Effector memory CD8-positive, alpha-beta T cell (primary cell): ENCODE measurements around the gene NBEAL2.
"Not testable (repeated sequence)": the region's sequence is repeated elsewhere in the genome, so short reads cannot be mapped to it uniquely, and the experiment has no call there.

ENCODE experiments used
- ATAC-seq: fragments of 150-1000 bp; cut with Tn5 transposase; replicated peaks from 2 replicates; pipeline ENCODE4 v1.10.0; 2021; ENCODE audit warnings: mild to moderate bottlenecking, moderate library complexity
- DNase-seq, 3 experiments: peaks; one replicate each; pipeline ENCODE4 v3.0.0; 2021
- H3K27ac Mint-ChIP-seq, 2 donors: one replicate each; pipeline ENCODE4 v1.8.0; 2022; ENCODE audit warnings: mild to moderate bottlenecking in 2 of 2, mixed read lengths in 2 of 2, moderate library complexity in 2 of 2
- H3K27me3 Mint-ChIP-seq, 2 donors: one replicate each; pipeline ENCODE4 v1.8.0; 2022; ENCODE audit warnings: mixed read lengths in 2 of 2
- H3K36me3 Mint-ChIP-seq: one replicate; pipeline ENCODE4 v1.8.0; 2022; ENCODE audit warnings: mild to moderate bottlenecking, moderate library complexity, mixed read lengths; ENCODE audit not compliant: insufficient read depth
- H3K4me1 Mint-ChIP-seq, 2 donors: one replicate each; pipeline ENCODE4 v1.8.0; 2022; ENCODE audit warnings: low read depth in 2 of 2, mixed read lengths in 2 of 2
- H3K4me3 Mint-ChIP-seq, 2 donors: one replicate each; pipeline ENCODE4 v1.8.0; 2022; ENCODE audit warnings: mild to moderate bottlenecking in 2 of 2, mixed read lengths in 2 of 2, moderate library complexity in 2 of 2
- H3K9me3 Mint-ChIP-seq, 2 donors: one replicate each; pipeline ENCODE4 v1.8.0; 2022; ENCODE audit warnings: mixed read lengths in 2 of 2

The NBEAL2 gene

DNA sequence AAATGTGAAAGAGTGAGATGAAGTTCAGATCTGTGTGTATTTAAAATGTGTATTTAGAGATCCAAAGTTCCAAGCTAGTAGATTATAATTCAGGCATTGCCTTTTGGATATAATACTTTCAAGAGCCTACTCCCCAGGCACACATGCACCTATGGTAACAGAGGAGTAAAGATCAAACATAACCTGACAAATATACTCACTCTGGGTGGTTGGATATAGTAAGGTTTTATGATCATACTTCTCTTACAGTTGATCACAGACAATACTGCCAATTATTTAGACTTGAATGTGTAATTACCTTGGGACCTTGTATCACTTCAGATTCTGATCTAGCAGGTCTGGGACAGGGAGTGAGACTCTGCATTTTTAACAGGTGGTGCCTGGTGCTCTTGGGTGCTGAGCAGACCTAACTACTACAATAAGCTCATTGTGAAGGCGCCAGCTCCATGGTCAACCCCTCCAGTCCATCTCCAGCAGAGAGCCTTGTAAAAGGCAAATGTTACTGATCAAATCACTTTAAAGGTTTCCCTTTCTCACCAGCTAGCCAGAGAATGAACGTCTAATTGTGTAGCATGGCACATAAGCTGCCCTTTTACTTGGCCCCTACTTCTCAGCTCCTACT is 55.5 kb downstream of the NBEAL2 start:
- Mint-ChIP-seq H3K27me3 (no peaks in the 10 kb centered on the region), H3K36me3 (peaks cover 56% of the 10 kb centered on the region), H3K4me1 (peaks cover 17 to 23% of the 10 kb centered on the region in 2 donors), H3K4me3 (no peak overlapping the region), H3K9me3 (no peaks in the 10 kb centered on the region), H3K27ac (peak overlapping the region; percentile 45 to 55)
- DNase-seq (no peak), ATAC-seq (no peak)

DNA sequence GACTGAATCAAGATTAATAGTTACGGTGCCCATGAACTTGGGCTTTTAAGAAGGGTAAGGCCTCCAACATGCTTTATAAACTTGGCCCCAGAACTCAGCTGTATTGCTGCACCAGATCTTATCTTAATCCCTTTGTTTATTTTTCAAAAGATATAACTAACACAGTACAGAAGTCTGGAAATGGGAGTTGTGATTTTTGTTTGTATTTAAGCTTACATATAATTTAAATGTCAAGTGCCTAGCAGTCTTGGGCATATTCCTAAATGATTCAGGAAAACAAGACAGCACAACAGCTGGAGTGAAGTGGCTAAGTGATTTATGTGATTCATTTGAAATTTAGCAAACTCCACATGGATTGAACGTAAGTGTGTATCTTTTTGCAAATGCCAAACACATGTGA is 56.2 kb downstream of the NBEAL2 start:
- Mint-ChIP-seq H3K27ac (peak overlapping the region in 1 of 2 donors; percentile 68), H3K4me3 (no peak overlapping the region), H3K9me3 (no peaks in the 10 kb centered on the region), H3K36me3 (peaks cover 62% of the 10 kb centered on the region), H3K27me3 (no peaks in the 10 kb centered on the region), H3K4me1 (peaks cover 19 to 26% of the 10 kb centered on the region in 2 donors)
- ATAC-seq (no peak), DNase-seq (no peak)

DNA sequence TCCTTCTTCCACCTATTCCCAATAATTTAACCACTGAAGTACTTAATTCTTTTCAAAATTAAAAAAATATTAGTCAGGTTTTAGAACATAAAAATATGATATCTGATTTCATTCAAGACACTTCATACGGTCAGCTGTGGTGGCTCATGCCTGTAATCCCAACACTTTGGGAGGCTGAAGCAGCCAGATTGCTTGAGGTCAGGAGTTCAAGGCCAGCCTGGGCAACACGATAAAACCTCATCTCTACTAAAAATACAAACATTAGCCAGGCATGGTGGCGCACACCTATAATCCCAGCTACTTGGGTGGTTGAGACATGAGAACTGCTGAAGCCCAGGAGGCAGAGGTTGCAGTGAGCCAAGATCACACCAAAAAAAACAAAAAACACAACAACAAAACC is 56.7 kb downstream of the NBEAL2 start:
- Mint-ChIP-seq H3K4me1 (peaks cover 19 to 26% of the 10 kb centered on the region in 2 donors), H3K4me3 (no peak overlapping the region), H3K9me3 (no peaks in the 10 kb centered on the region), H3K36me3 (peaks cover 64% of the 10 kb centered on the region), H3K27ac (peak overlapping the region; percentile 35 to 68), H3K27me3 (no peaks in the 10 kb centered on the region)
- DNase-seq = no peak
- ATAC-seq = no peak

DNA sequence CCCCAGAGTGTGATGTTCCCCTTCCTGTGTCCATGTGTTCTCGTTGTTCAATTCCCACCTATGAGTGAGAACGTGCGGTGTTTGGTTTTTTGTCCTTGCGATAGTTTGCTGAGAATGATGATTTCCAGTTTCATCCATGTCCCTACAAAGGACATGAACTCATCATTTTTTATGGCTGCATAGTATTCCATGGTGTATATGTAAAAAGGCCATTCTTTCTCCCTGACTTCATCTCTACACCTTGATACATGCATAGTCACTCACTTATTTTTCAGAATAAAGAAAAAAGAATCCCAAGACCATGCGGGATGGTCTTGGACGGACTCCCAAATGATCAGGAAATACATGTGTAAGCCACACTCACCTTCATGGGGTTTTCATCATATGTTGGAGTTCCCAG is 57.8 kb downstream of the NBEAL2 start:
- H3K9me3 Mint-ChIP-seq, DNase-seq, ATAC-seq, H3K27me3 Mint-ChIP-seq: not testable (repeated sequence)
- Mint-ChIP-seq H3K4me3 (peak overlapping the region; percentile 65 to 70), H3K4me1 (peaks cover 16 to 22% of the 10 kb centered on the region in 2 donors), H3K27ac (peak overlapping the region; percentile 94 to 96), H3K36me3 (peaks cover 72% of the 10 kb centered on the region)

DNA sequence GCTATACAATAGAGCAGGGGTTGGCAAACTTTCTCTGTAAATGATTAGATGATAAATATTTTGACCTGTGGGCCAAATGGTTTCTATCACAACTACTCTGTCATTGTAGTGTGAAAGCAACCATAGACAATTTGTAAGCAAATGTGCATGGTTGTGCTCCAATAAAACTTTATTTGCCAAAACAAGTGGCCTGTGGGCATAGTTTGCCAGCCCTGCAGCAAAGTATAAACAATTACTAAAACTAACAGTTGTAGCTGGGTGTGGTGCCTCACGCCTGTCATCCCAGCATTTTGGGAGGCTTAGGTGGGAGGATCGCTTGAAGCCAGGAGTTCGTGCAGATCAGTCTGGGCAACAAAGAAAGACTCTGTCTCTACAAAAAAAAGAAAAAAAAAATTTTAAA is 61.6 kb downstream of the NBEAL2 start:
- Mint-ChIP-seq H3K9me3 (no peaks in the 10 kb centered on the region), H3K27me3 (no peaks in the 10 kb centered on the region), H3K4me3 (no peak overlapping the region), H3K4me1 (peaks cover 16 to 22% of the 10 kb centered on the region in 2 donors), H3K36me3 (peaks cover 87% of the 10 kb centered on the region), H3K27ac (no peak overlapping the region)
- no peak for ATAC-seq
- no peak for DNase-seq

DNA sequence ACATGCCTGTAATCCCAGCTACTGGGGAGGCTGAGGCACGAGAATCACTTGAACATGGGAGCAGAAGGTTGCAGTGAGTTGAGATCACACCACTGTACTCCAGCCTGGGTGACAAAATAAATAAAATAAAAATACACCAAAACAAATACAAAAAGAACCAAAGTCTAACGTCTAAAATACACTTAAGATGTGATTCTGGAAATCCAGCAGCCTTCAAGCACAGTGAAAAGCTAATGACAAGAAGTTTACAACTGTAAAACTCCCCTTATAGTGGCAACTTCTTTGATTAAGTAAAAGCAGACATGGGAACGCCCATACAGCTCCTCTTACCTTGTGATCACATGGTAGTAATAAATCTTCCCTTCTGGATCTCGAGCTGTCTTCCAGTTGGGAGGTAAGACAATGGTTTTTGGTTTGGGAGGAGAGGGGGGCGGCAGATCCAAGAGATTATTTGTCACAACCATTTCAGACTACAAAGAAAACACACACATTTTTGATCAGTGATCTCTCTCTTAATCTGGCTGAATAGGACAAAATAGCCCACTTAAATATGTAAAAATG is 62.8 kb downstream of the NBEAL2 start:
- Mint-ChIP-seq H3K27me3 (no peaks in the 10 kb centered on the region), H3K27ac (peak overlapping the region; percentile 38 to 62), H3K9me3 (no peaks in the 10 kb centered on the region), H3K4me3 (no peak overlapping the region), H3K36me3 (peaks cover 84% of the 10 kb centered on the region), H3K4me1 (peaks cover 13 to 21% of the 10 kb centered on the region in 2 donors)
- DNase-seq (no peak), ATAC-seq (no peak)

DNA sequence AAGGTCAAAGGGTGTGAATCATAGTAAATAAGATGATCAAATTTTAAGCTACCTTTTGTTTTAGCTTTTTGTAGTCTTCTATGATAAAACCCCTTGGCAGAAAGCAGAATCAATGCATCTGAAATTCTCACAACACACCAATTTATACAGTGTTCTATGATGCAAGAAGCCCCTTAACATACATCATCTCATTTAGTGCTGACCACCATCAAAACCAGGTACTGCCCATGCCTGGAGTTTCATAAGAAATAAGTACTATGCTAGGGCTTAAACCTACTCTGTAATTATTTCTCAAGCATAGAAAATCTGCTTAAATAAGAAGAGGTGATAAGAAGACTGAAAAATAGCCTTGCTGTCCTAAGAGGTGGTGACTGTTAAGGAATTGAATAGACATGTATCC is 67.6 kb downstream of the NBEAL2 start:
- no peak overlapping the region for H3K27ac Mint-ChIP-seq
- peaks cover 46% of the 10 kb centered on the region for H3K36me3 Mint-ChIP-seq
- H3K27me3 Mint-ChIP-seq = no peaks in the 10 kb centered on the region
- DNase-seq (no peak), ATAC-seq (no peak)
- peaks cover 0 to 5% of the 10 kb centered on the region in 2 donors for H3K4me1 Mint-ChIP-seq
- no peaks in the 10 kb centered on the region for H3K9me3 Mint-ChIP-seq
- H3K4me3 Mint-ChIP-seq = no peak overlapping the region

DNA sequence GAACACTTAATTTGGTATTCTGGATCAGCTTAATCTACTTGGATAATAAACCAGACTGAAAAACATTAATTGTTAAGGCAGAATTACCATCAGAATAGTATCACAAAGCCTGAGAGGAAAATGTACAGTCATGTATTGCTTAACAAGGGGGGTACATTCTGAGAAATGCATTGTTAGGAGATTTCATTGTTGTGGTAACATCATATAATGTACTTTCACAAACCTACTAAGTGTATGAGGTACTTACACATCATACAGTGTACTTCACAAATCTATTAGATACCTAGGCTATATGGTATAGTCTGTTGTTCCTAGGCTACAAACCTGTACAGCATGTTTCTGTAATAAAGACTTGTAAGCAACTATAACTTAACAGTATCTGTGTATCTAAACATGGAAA is 68.2 kb downstream of the NBEAL2 start:
- DNase-seq = no peak
- no peaks in the 10 kb centered on the region for H3K9me3 Mint-ChIP-seq
- H3K27ac Mint-ChIP-seq = no peak overlapping the region
- peaks cover 0 to 5% of the 10 kb centered on the region in 2 donors for H3K4me1 Mint-ChIP-seq
- no peaks in the 10 kb centered on the region for H3K27me3 Mint-ChIP-seq
- H3K4me3 Mint-ChIP-seq = no peak overlapping the region
- no peak for ATAC-seq
- peaks cover 41% of the 10 kb centered on the region for H3K36me3 Mint-ChIP-seq

DNA sequence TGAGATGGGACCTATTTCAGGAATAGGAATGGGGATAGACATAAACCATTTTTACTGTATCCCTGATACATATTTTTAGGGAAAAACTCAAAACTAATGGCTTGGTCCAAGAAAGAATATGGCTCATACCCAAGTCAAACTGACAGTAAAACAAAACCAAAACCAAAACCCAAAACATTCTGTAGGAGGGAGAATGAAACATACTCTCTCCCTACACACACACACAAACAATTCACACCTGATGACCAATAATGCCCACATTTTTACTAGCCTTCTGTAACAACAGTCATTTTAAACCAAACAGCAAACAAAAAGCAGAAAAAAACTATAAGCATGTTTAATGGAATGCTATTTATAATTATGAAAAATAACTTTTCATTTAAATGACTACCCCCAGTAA is 74.9 kb downstream of the NBEAL2 start:
- peaks cover 48% of the 10 kb centered on the region for H3K36me3 Mint-ChIP-seq
- peak overlapping the region; percentile 53 to 88 for H3K27ac Mint-ChIP-seq
- H3K4me1 Mint-ChIP-seq = peaks cover 22 to 35% of the 10 kb centered on the region in 2 donors
- H3K4me3 Mint-ChIP-seq = no peak overlapping the region
- no peaks in the 10 kb centered on the region for H3K9me3 Mint-ChIP-seq
- ATAC-seq (no peak), DNase-seq (no peak)
- H3K27me3 Mint-ChIP-seq = no peaks in the 10 kb centered on the region

DNA sequence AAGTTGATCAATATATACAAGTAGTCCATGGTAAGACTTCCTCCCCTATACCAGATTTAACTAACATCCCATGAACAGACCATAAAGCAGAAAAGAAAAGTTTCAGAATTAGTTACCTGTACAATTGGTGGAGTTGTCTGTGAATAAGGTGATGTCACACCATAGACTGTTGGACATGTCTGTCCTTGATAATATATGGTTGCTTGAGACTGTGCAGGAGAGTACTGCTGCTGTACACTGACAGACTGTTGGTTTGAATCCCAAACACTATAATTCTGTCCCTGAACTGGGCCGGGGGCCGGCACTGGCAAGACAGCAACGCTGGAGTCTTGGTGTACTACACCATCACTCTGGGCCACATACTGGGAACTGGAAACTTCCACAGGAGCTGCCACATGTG is 77.2 kb downstream of the NBEAL2 start:
- Mint-ChIP-seq H3K27ac (peak overlapping the region; percentile 91 to 92), H3K27me3 (no peaks in the 10 kb centered on the region), H3K4me1 (peaks cover 19 to 40% of the 10 kb centered on the region in 2 donors), H3K4me3 (peak overlapping the region; percentile 37 to 43), H3K9me3 (no peaks in the 10 kb centered on the region), H3K36me3 (peaks cover 56% of the 10 kb centered on the region)
- peak; percentile 3 for ATAC-seq
- no peak for DNase-seq

DNA sequence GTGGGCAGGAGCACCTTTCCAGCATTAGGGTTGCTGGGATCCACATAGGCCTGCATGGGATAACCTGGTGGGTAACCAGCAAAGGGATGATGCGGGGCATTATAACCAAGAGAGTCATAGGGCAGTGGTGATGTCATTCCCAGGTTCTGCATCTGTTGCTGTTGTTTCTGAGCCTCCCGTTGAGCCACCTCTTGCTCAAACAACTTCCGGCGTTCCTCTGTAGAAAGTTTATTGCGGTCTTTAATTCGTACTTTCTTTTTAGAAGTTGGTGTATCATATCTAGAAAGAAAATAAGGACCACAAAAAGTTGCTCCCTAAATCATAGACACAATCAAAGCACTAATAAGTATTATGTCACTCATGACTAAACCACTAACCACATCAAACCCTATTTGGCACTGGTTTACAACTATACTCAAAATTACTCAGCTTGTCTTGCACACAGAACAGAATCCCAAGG is 77.8 kb downstream of the NBEAL2 start:
- Mint-ChIP-seq H3K27ac (peak overlapping the region; percentile 91 to 92), H3K4me3 (peak overlapping the region; percentile 37 to 43), H3K9me3 (no peaks in the 10 kb centered on the region), H3K27me3 (no peaks in the 10 kb centered on the region), H3K4me1 (peaks cover 19 to 40% of the 10 kb centered on the region in 2 donors), H3K36me3 (peaks cover 62% of the 10 kb centered on the region)
- DNase-seq = peak; percentile 40 to 55 (median 47)
- ATAC-seq = peak; percentile 91
